VCaP (cell line): ENCODE data around the gene ALG9.

Experiments
- H3K27ac ChIP-seq: fragments of 450-650 bp; 2 replicates; pipeline ENCODE4 v1.5.1; 2017
- CTCF ChIP-seq: fragments of 450-650 bp; conservative IDR thresholded peaks from 2 replicates; pipeline ENCODE4 v1.5.1; 2017; ENCODE audit warnings: mild to moderate bottlenecking, moderate library complexity

The ALG9 gene

GRCh38 chr11:111749646-111750045 is 121.7 kb downstream of the ALG9 start:
- H3K27ac ChIP-seq = peak overlapping the region; percentile 90
- no peak for TF ChIP-seq CTCF

GRCh38 chr11:111748035-111748804 is 123.2 kb downstream of the ALG9 start:
- H3K27ac ChIP-seq = peak overlapping the region; percentile 90
- TF ChIP-seq CTCF = no peak

- no peak for TF ChIP-seq CTCF
- no peak overlapping the region; the same call in 1 of the 2 replicates for H3K27ac ChIP-seq
These were observed 125.5 kb downstream of the ALG9 start for GRCh38 chr11:111745719-111746504.

GRCh38 chr11:111743700-111744099 is 127.7 kb downstream of the ALG9 start:
- no peak overlapping the region for H3K27ac ChIP-seq
- no peak for TF ChIP-seq CTCF

- no peak overlapping the region for H3K27ac ChIP-seq
- no peak for TF ChIP-seq CTCF
These were observed 129.6 kb downstream of the ALG9 start for GRCh38 chr11:111741751-111742150.

GRCh38 chr11:111739299-111739698 is 132.1 kb downstream of the ALG9 start:
- no peak overlapping the region for H3K27ac ChIP-seq
- no peak for TF ChIP-seq CTCF

- no peak for TF ChIP-seq CTCF
- H3K27ac ChIP-seq = no peak overlapping the region
These were observed 133.8 kb downstream of the ALG9 start for GRCh38 chr11:111737444-111738210.
